ENCODE results near the gene CEP290. TPM values are rescaled to one million over a fixed set of nuclear protein-coding genes. Genes with fewer than 3 reads are reported as not detected.

CEP290 gene
- total and polyA plus RNA-seq, 2 donors (not counting 3 experiments of a cell fraction or from before 2014, with no cell fraction given) = 3.9 to 16.5 TPM

- FAIRE-seq = no peak
- dilution Hi-C loops (cut with MboI; ENCODE audit: extremely low pct_ligation_motif_present, low sequenced_read_pairs) (no loop called here), intact Hi-C loops (cut with micrococcal nuclease) (no loop called here)
- Histone ChIP-seq H3K36me3 (ENCODE audit: control insufficient read depth in 2 of 2, extremely low read depth in 1 of 2, insufficient read depth in 2 of 2, low read length in 2 of 2) (no peaks in the 10 kb centered on the region), H2AFZ (ENCODE audit: low read depth, low read length) (no peak overlapping the region), H3K4me2 (ENCODE audit: insufficient read depth, low read length) (no peak overlapping the region), H3K4me1 (ENCODE audit: control insufficient read depth, extremely low read depth, insufficient read depth, low read length) (peaks cover 15% of the 10 kb centered on the region), H3K9ac (replicated peaks; ENCODE audit: extremely low read depth, insufficient read depth, low read length) (no peak overlapping the region), H3K9me1 (replicated peaks; ENCODE audit: control insufficient read depth, extremely low read depth, insufficient read depth, low read length) (no peaks in the 10 kb centered on the region), H3K4me3 (replicated peaks in 1 of 3; ENCODE audit: insufficient read depth in 1 of 3, low read depth in 1 of 3, low read length in 3 of 3) (no peak overlapping the region), H3K27ac (ENCODE audit: insufficient read depth, low read depth, low read length) (no peak overlapping the region), H3K27me3 (ENCODE audit: control insufficient read depth in 2 of 2, insufficient read depth in 2 of 2, low read length in 2 of 2) (no peaks in the 10 kb centered on the region), H4K20me1 (replicated peaks; ENCODE audit: control insufficient read depth, extremely low read depth, insufficient read depth, low read length) (no peaks in the 10 kb centered on the region), H3K9me3 (replicated peaks; ENCODE audit: control insufficient read depth, insufficient read depth, low read length) (no peaks in the 10 kb centered on the region), H3K79me2 (ENCODE audit: control insufficient read depth, insufficient read depth, low read length) (peaks cover 31% of the 10 kb centered on the region)
- no peak for DNase-seq (ENCODE audit: low read depth, low spot score)
- CTCF ChIA-PET = interaction anchor here (0.7 kb wide), 1 partner anchor 848 kb away, joined by 3 read pairs; no protein-coding TSS in a partner anchor
- POLR2A ChIA-PET = no interaction called here
- TF ChIP-seq MYC (IDR thresholded peaks at IDR 0.05; ENCODE audit: low read depth, low read length) (no peak), CTCF (IDR thresholded peaks at IDR 0.05; ENCODE audit: extremely low read depth in 1 of 2, insufficient read depth in 1 of 2, low read depth in 1 of 2, low read length in 2 of 2) (no peak), EZH2 (IDR thresholded peaks at IDR 0.05; ENCODE audit: borderline replicate concordance, low read depth, low read length, severe bottlenecking) (no peak), GATA2 (IDR thresholded peaks at IDR 0.05; ENCODE audit: insufficient read depth, insufficient read length, low read depth, low read length) (no peak)
- TF ChIP-seq, protein P1, sequence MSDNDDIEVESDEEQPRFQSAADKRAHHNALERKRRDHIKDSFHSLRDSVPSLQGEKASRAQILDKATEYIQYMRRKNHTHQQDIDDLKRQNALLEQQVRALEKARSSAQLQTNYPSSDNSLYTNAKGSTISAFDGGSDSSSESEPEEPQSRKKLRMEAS (IDR thresholded peaks at IDR 0.05; ENCODE audit: insufficient read depth, insufficient read length) = no peak
- no TSS peak for BruUV-seq (replicated peaks)
Observed at GRCh38 chr12:88145567-88146505, 3.9 kb upstream of the CEP290 start.

Data from endothelial cell of umbilical vein (primary cell).